ENCODE data around the gene KIAA0930.

KIAA0930 gene

GRCh38 chr22:45180146-45180679 lies 60.5 kb downstream of the KIAA0930 start:
- peak overlapping the region; percentile 11 for H3K27ac Mint-ChIP-seq
- no peaks in the 10 kb centered on the region for H3K9me3 Mint-ChIP-seq
- H3K27me3 Mint-ChIP-seq, result no peaks in the 10 kb centered on the region
- H3K36me3 Mint-ChIP-seq (ENCODE audit: low read depth), result peaks cover 67% of the 10 kb centered on the region
- no peak overlapping the region for H3K4me3 Mint-ChIP-seq
- ATAC-seq (no peak), DNase-seq (no peak)
- H3K4me1 Mint-ChIP-seq, result peaks cover 46% of the 10 kb centered on the region

GRCh38 chr22:45179276-45180049 lies 61.2 kb downstream of the KIAA0930 start:
- peak overlapping the region; percentile 47 for H3K27ac Mint-ChIP-seq
- peaks cover 53% of the 10 kb centered on the region for H3K4me1 Mint-ChIP-seq
- H3K4me3 Mint-ChIP-seq, result no peak overlapping the region
- H3K36me3 Mint-ChIP-seq (ENCODE audit: low read depth), result peaks cover 67% of the 10 kb centered on the region
- H3K27me3 Mint-ChIP-seq, result no peaks in the 10 kb centered on the region
- ATAC-seq (peak; percentile 46), DNase-seq (no peak)
- no peaks in the 10 kb centered on the region for H3K9me3 Mint-ChIP-seq

GRCh38 chr22:45172881-45173585 lies 67.7 kb downstream of the KIAA0930 start:
- Mint-ChIP-seq H3K27me3 (no peaks in the 10 kb centered on the region), H3K27ac (peak overlapping the region; percentile 52), H3K4me1 (peaks cover 71% of the 10 kb centered on the region), H3K9me3 (no peaks in the 10 kb centered on the region), H3K4me3 (peak overlapping the region; percentile 28), H3K36me3 (ENCODE audit: low read depth) (peaks cover 84% of the 10 kb centered on the region)
- ATAC-seq, result no peak
- DNase-seq, result no peak

GRCh38 chr22:45171830-45172229 lies 68.9 kb downstream of the KIAA0930 start:
- H3K36me3 Mint-ChIP-seq (ENCODE audit: low read depth), result peaks cover 84% of the 10 kb centered on the region
- H3K4me3 Mint-ChIP-seq, result no peak overlapping the region
- H3K27me3 Mint-ChIP-seq, result no peaks in the 10 kb centered on the region
- H3K4me1 Mint-ChIP-seq, result peaks cover 69% of the 10 kb centered on the region
- no peak for ATAC-seq
- no peak for DNase-seq
- peak overlapping the region; percentile 52 for H3K27ac Mint-ChIP-seq
- H3K9me3 Mint-ChIP-seq, result no peaks in the 10 kb centered on the region

GRCh38 chr22:45169591-45170466 lies 70.9 kb downstream of the KIAA0930 start:
- ATAC-seq (peak; percentile 88), DNase-seq (no peak)
- no peaks in the 10 kb centered on the region for H3K27me3 Mint-ChIP-seq
- peak overlapping the region; percentile 47 for H3K4me3 Mint-ChIP-seq
- H3K9me3 Mint-ChIP-seq, result no peaks in the 10 kb centered on the region
- peaks cover 72% of the 10 kb centered on the region for H3K36me3 Mint-ChIP-seq (ENCODE audit: low read depth)
- peak overlapping the region; percentile 74 for H3K27ac Mint-ChIP-seq
- peaks cover 82% of the 10 kb centered on the region for H3K4me1 Mint-ChIP-seq

- peaks cover 67% of the 10 kb centered on the region for H3K4me1 Mint-ChIP-seq
- H3K27me3 Mint-ChIP-seq, result no peaks in the 10 kb centered on the region
- H3K27ac Mint-ChIP-seq, result peak overlapping the region; percentile 8
- H3K9me3 Mint-ChIP-seq, result no peaks in the 10 kb centered on the region
- no peak for DNase-seq
- no peak for ATAC-seq
- H3K4me3 Mint-ChIP-seq, result no peak overlapping the region
- H3K36me3 Mint-ChIP-seq (ENCODE audit: low read depth), result peaks cover 55% of the 10 kb centered on the region
Measured at GRCh38 chr22:45166932-45167331, 73.8 kb downstream of the KIAA0930 start.

GRCh38 chr22:45164270-45165088 lies 76.2 kb downstream of the KIAA0930 start:
- Mint-ChIP-seq H3K27me3 (no peaks in the 10 kb centered on the region), H3K9me3 (no peaks in the 10 kb centered on the region), H3K27ac (peak overlapping the region; percentile 94), H3K4me1 (peaks cover 66% of the 10 kb centered on the region), H3K4me3 (peak overlapping the region; percentile 96), H3K36me3 (ENCODE audit: low read depth) (peaks cover 43% of the 10 kb centered on the region)
- ATAC-seq, result peak; percentile 41
- DNase-seq, result peak; percentile 49

- peaks cover 66% of the 10 kb centered on the region for H3K4me1 Mint-ChIP-seq
- DNase-seq, result peak; percentile 97
- peak within 1 kb of the TSS; percentile 94 for H3K27ac Mint-ChIP-seq
- H3K27me3 Mint-ChIP-seq, result no peaks in the 10 kb centered on the region
- peak; percentile 74 for ATAC-seq
- H3K9me3 Mint-ChIP-seq, result no peaks in the 10 kb centered on the region
- peaks cover 34% of the 10 kb centered on the region for H3K36me3 Mint-ChIP-seq (ENCODE audit: low read depth)
- peak within 1 kb of the TSS; percentile 96 for H3K4me3 Mint-ChIP-seq
Measured at GRCh38 chr22:45163451-45164269, 77.0 kb downstream of the KIAA0930 start, which contains the start of gene NUP50. Gene NUP50, plus strand, starts transcription at chr22:45163925. Its CDS starts 4,253 bp downstream, at chr22:45168178.

GRCh38 chr22:45163099-45163450 lies 77.6 kb downstream of the KIAA0930 start:
- peak overlapping the region; percentile 92 for H3K27ac Mint-ChIP-seq
- peak; percentile 18 for ATAC-seq
- no peaks in the 10 kb centered on the region for H3K27me3 Mint-ChIP-seq
- no peak for DNase-seq
- H3K4me3 Mint-ChIP-seq, result peak overlapping the region; percentile 96
- H3K4me1 Mint-ChIP-seq, result peaks cover 60% of the 10 kb centered on the region
- no peaks in the 10 kb centered on the region for H3K9me3 Mint-ChIP-seq
- H3K36me3 Mint-ChIP-seq (ENCODE audit: low read depth), result peaks cover 31% of the 10 kb centered on the region

- Mint-ChIP-seq H3K4me1 (peaks cover 60% of the 10 kb centered on the region), H3K9me3 (no peaks in the 10 kb centered on the region), H3K4me3 (peak overlapping the region; percentile 96), H3K36me3 (ENCODE audit: low read depth) (peaks cover 36% of the 10 kb centered on the region), H3K27ac (peak overlapping the region; percentile 92), H3K27me3 (no peaks in the 10 kb centered on the region)
- no peak for ATAC-seq
- no peak for DNase-seq
Measured at GRCh38 chr22:45162531-45162930, 78.2 kb downstream of the KIAA0930 start.

- no peaks in the 10 kb centered on the region for H3K9me3 Mint-ChIP-seq
Measured at GRCh38 chr22:45159652-45160462, 80.8 kb downstream of the KIAA0930 start.

GRCh38 chr22:45157907-45158306 lies 82.8 kb downstream of the KIAA0930 start:
- Mint-ChIP-seq H3K4me1 (peaks cover 34% of the 10 kb centered on the region), H3K27me3 (no peaks in the 10 kb centered on the region), H3K4me3 (no peak overlapping the region), H3K27ac (no peak overlapping the region), H3K9me3 (no peaks in the 10 kb centered on the region), H3K36me3 (ENCODE audit: low read depth) (peaks cover 43% of the 10 kb centered on the region)
- no peak for ATAC-seq
- DNase-seq, result no peak

More at GRCh38 chr22:45159652-45160462, 80.8 kb downstream of the KIAA0930 start:
- ATAC-seq (no peak), DNase-seq (no peak)
- H3K4me1 Mint-ChIP-seq, result peaks cover 38% of the 10 kb centered on the region
- no peak overlapping the region for H3K4me3 Mint-ChIP-seq
- no peaks in the 10 kb centered on the region for H3K27me3 Mint-ChIP-seq
- H3K27ac Mint-ChIP-seq, result no peak overlapping the region
- H3K36me3 Mint-ChIP-seq (ENCODE audit: low read depth), result peaks cover 36% of the 10 kb centered on the region

Data from activated naive CD8-positive, alpha-beta T cell treated with anti-CD3 and anti-CD28 coated beads, Interleukin-2, amount 50 U/mL, for 24 hours (primary cell).